ENCODE data around the gene ADGRL2.

ADGRL2 gene

DNA sequence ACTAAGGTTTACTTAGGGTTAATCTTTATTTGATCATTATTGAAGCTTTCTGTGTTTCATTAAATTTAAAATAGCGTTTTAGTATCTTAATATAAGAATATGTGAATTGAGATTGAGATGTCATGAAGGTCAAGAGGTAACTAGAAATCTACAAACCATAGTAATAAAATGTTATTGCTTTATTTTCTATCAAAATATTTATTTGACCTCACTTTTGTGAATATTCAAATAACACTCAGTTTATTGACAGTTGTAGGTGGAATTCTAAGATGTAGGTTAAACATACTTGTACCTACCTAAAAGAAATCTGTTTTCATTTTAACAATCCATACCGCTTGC, 5.7 kb downstream of the ADGRL2 start:
- no peak for DNase-seq (ENCODE audit: low read depth, low spot score)
- Histone ChIP-seq H3K36me3 (ENCODE audit: control insufficient read depth, insufficient read depth, low read length) (no peaks in the 10 kb centered on the region), H3K27me3 (ENCODE audit: control insufficient read depth, insufficient read depth, low read length) (no peaks in the 10 kb centered on the region), H3K4me3 (ENCODE audit: low read length) (no peak overlapping the region), H3K9me3 (ENCODE audit: control insufficient read depth, insufficient read depth, low read length) (no peaks in the 10 kb centered on the region), H3K4me1 (ENCODE audit: control insufficient read depth, insufficient read depth, low read length) (peaks cover 2% of the 10 kb centered on the region; the same call in 1 of the 2 replicates), H3K27ac (ENCODE audit: low read length) (no peak overlapping the region)
- 100% methylated on average over 1 of the region's 2 CpGs for WGBS (ENCODE audit: insufficient coverage, insufficient read length)

GRCh38 chr1:81808760-81809159, 8.0 kb downstream of the ADGRL2 start:
- no peak overlapping the region for H3K4me3 ChIP-seq (ENCODE audit: low read length)
- H3K27ac ChIP-seq (ENCODE audit: low read length): no peak overlapping the region
- peaks cover 2% of the 10 kb centered on the region; the same call in 1 of the 2 replicates for H3K4me1 ChIP-seq (ENCODE audit: control insufficient read depth, insufficient read depth, low read length)
- no peaks in the 10 kb centered on the region for H3K27me3 ChIP-seq (ENCODE audit: control insufficient read depth, insufficient read depth, low read length)
- no peaks in the 10 kb centered on the region for H3K9me3 ChIP-seq (ENCODE audit: control insufficient read depth, insufficient read depth, low read length)
- H3K36me3 ChIP-seq (ENCODE audit: control insufficient read depth, insufficient read depth, low read length): no peaks in the 10 kb centered on the region
- WGBS (ENCODE audit: insufficient coverage, insufficient read length): no CpG with 5 or more reads among the region's 7 CpGs
- no peak for DNase-seq (ENCODE audit: low read depth, low spot score)

- Histone ChIP-seq H3K27me3 (ENCODE audit: control insufficient read depth, insufficient read depth, low read length) (no peaks in the 10 kb centered on the region), H3K4me1 (ENCODE audit: control insufficient read depth, insufficient read depth, low read length) (peaks cover 2% of the 10 kb centered on the region; the same call in 1 of the 2 replicates)
- WGBS (ENCODE audit: insufficient coverage, insufficient read length): no CpG with 5 or more reads among the region's 1 CpG
Measured at GRCh38 chr1:81809808-81810207, 9.1 kb downstream of the ADGRL2 start.

DNA sequence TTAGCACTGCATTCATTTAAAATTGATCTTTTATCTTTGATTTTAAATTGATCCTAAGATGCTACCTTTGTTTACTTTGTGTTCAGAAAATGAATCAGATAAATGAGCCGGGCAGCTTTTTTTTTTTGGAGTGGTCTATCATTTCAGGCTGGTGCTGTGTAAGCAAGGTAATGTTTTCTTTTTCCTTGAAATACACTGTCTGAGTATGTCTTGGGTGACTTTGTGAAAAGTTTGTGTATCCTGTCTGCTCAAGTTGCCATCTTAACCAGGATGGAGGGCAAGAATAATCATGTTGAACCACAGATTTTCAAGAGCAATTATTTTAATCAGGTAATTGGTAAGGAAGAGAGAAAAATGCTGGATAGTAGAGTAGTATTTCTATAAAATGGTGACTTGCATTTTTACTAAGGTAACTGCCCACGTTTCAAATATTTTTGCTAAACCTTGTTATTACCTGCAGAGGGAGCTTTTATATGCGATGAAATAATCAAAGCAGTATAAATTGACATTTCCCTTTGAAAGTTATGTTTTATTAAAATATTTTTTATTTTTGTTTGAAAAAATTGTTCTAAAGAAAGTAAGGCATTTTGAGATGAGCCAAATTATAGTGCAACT, 11.1 kb downstream of the ADGRL2 start:
- Histone ChIP-seq H3K27me3 (ENCODE audit: control insufficient read depth, insufficient read depth, low read length) (no peaks in the 10 kb centered on the region), H3K4me3 (ENCODE audit: low read length) (no peak overlapping the region), H3K27ac (ENCODE audit: low read length) (no peak overlapping the region), H3K4me1 (ENCODE audit: control insufficient read depth, insufficient read depth, low read length) (peaks cover 2% of the 10 kb centered on the region; the same call in 1 of the 2 replicates), H3K9me3 (ENCODE audit: control insufficient read depth, insufficient read depth, low read length) (no peaks in the 10 kb centered on the region), H3K36me3 (ENCODE audit: control insufficient read depth, insufficient read depth, low read length) (no peaks in the 10 kb centered on the region)
- DNase-seq (ENCODE audit: low read depth, low spot score): no peak
- WGBS (ENCODE audit: insufficient coverage, insufficient read length): no CpG with 5 or more reads among the region's 3 CpGs

More at GRCh38 chr1:81809808-81810207, 9.1 kb downstream of the ADGRL2 start:
- Histone ChIP-seq H3K4me3 (ENCODE audit: low read length) (no peak overlapping the region), H3K9me3 (ENCODE audit: control insufficient read depth, insufficient read depth, low read length) (no peaks in the 10 kb centered on the region), H3K36me3 (ENCODE audit: control insufficient read depth, insufficient read depth, low read length) (no peaks in the 10 kb centered on the region), H3K27ac (ENCODE audit: low read length) (no peak overlapping the region)
- no peak for DNase-seq (ENCODE audit: low read depth, low spot score)

- H3K4me3 ChIP-seq (ENCODE audit: low read length): no peak overlapping the region
- no peaks in the 10 kb centered on the region for H3K36me3 ChIP-seq (ENCODE audit: control insufficient read depth, insufficient read depth, low read length)
- peaks cover 2% of the 10 kb centered on the region for H3K4me1 ChIP-seq (ENCODE audit: control insufficient read depth, insufficient read depth, low read length)
- no peaks in the 10 kb centered on the region for H3K9me3 ChIP-seq (ENCODE audit: control insufficient read depth, insufficient read depth, low read length)
- WGBS (ENCODE audit: insufficient coverage, insufficient read length): no CpG with 5 or more reads among the region's 4 CpGs
- no peak overlapping the region for H3K27ac ChIP-seq (ENCODE audit: low read length)
- H3K27me3 ChIP-seq (ENCODE audit: control insufficient read depth, insufficient read depth, low read length): no peaks in the 10 kb centered on the region
- DNase-seq (ENCODE audit: low read depth, low spot score): no peak
Measured at GRCh38 chr1:81812712-81813111, 12.0 kb downstream of the ADGRL2 start.

- no peak for DNase-seq (ENCODE audit: low read depth, low spot score)
- H3K27me3 ChIP-seq (ENCODE audit: control insufficient read depth, insufficient read depth, low read length): no peaks in the 10 kb centered on the region
- no peaks in the 10 kb centered on the region for H3K9me3 ChIP-seq (ENCODE audit: control insufficient read depth, insufficient read depth, low read length)
- no peak overlapping the region for H3K4me3 ChIP-seq (ENCODE audit: low read length)
- peaks cover 2% of the 10 kb centered on the region for H3K4me1 ChIP-seq (ENCODE audit: control insufficient read depth, insufficient read depth, low read length)
- no CpG with 5 or more reads among the region's 2 CpGs for WGBS (ENCODE audit: insufficient coverage, insufficient read length)
- H3K36me3 ChIP-seq (ENCODE audit: control insufficient read depth, insufficient read depth, low read length): no peaks in the 10 kb centered on the region
- H3K27ac ChIP-seq (ENCODE audit: low read length): no peak overlapping the region
Measured at GRCh38 chr1:81813691-81814090, 13.0 kb downstream of the ADGRL2 start.

GRCh38 chr1:81819613-81820012, 18.9 kb downstream of the ADGRL2 start:
- no CpG with 5 or more reads among the region's 4 CpGs for WGBS (ENCODE audit: insufficient coverage, insufficient read length)
- H3K27ac ChIP-seq (ENCODE audit: low read length): no peak overlapping the region
- DNase-seq (ENCODE audit: low read depth, low spot score): no peak
- H3K9me3 ChIP-seq (ENCODE audit: control insufficient read depth, insufficient read depth, low read length): no peaks in the 10 kb centered on the region
- no peaks in the 10 kb centered on the region for H3K36me3 ChIP-seq (ENCODE audit: control insufficient read depth, insufficient read depth, low read length)
- no peaks in the 10 kb centered on the region for H3K27me3 ChIP-seq (ENCODE audit: control insufficient read depth, insufficient read depth, low read length)
- no peaks in the 10 kb centered on the region; the same call in none of the 2 replicates for H3K4me1 ChIP-seq (ENCODE audit: control insufficient read depth, insufficient read depth, low read length)
- no peak overlapping the region for H3K4me3 ChIP-seq (ENCODE audit: low read length)

DNA sequence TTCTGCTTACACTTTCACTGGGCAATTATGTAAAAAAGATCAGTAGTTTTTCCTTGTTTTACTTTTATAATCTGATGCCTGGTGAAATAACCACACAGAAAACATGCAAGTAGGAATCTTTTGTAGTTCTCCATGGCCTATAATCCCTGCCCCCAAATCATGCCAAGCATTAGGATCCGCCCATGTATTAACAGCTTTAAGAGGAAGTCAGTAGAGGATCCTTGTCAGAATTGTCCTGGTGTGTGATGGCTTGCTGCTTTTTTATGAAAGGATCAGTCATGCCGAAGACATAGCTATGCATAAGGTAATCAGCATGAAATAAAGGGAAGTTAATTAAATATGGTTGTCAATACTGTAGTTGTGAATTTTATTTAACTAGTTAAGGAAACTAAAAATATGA, 20.0 kb downstream of the ADGRL2 start:
- H3K9me3 ChIP-seq (ENCODE audit: control insufficient read depth, insufficient read depth, low read length): no peaks in the 10 kb centered on the region
- no peaks in the 10 kb centered on the region for H3K27me3 ChIP-seq (ENCODE audit: control insufficient read depth, insufficient read depth, low read length)
- no peak overlapping the region for H3K4me3 ChIP-seq (ENCODE audit: low read length)
- H3K4me1 ChIP-seq (ENCODE audit: control insufficient read depth, insufficient read depth, low read length): peaks cover 2% of the 10 kb centered on the region
- DNase-seq (ENCODE audit: low read depth, low spot score): no peak
- no peak overlapping the region for H3K27ac ChIP-seq (ENCODE audit: low read length)
- no peaks in the 10 kb centered on the region for H3K36me3 ChIP-seq (ENCODE audit: control insufficient read depth, insufficient read depth, low read length)
- no CpG with 5 or more reads among the region's 2 CpGs for WGBS (ENCODE audit: insufficient coverage, insufficient read length)

DNA sequence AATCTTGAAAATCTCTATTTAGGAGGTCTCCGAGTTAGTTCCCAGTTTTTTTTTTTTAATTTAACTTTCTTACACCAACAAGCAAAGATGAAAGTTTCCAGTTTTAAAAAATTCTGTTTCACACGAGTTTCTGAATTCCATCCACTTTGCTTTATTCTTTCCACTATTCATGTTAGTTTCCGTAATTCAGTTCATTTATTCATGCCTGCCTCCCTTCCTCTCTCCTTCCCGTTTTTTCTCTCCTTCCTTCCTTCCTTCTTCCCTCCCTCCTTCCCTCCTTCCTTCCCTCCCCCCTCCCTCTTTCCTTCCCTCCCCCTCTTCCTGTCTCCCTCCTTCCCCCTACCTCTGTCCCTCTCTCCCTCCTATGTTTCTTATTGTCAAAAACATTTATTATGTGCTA, 22.3 kb downstream of the ADGRL2 start:
- Histone ChIP-seq H3K36me3 (ENCODE audit: control insufficient read depth, insufficient read depth, low read length) (no peaks in the 10 kb centered on the region), H3K4me1 (ENCODE audit: control insufficient read depth, insufficient read depth, low read length) (peaks cover 2% of the 10 kb centered on the region; the same call in 1 of the 2 replicates), H3K4me3 (ENCODE audit: low read length) (no peak overlapping the region), H3K27ac (ENCODE audit: low read length) (no peak overlapping the region), H3K9me3 (ENCODE audit: control insufficient read depth, insufficient read depth, low read length) (no peaks in the 10 kb centered on the region), H3K27me3 (ENCODE audit: control insufficient read depth, insufficient read depth, low read length) (no peaks in the 10 kb centered on the region; the same call in 1 of the 2 replicates)
- no CpG with 5 or more reads among the region's 4 CpGs for WGBS (ENCODE audit: insufficient coverage, insufficient read length)
- no peak for DNase-seq (ENCODE audit: low read depth, low spot score)

GRCh38 chr1:81824759-81825158, 24.0 kb downstream of the ADGRL2 start:
- Histone ChIP-seq H3K27ac (ENCODE audit: low read length) (no peak overlapping the region), H3K9me3 (ENCODE audit: control insufficient read depth, insufficient read depth, low read length) (no peaks in the 10 kb centered on the region), H3K4me1 (ENCODE audit: control insufficient read depth, insufficient read depth, low read length) (peaks cover 2% of the 10 kb centered on the region; the same call in 1 of the 2 replicates), H3K27me3 (ENCODE audit: control insufficient read depth, insufficient read depth, low read length) (no peaks in the 10 kb centered on the region; the same call in 1 of the 2 replicates), H3K4me3 (ENCODE audit: low read length) (no peak overlapping the region), H3K36me3 (ENCODE audit: control insufficient read depth, insufficient read depth, low read length) (no peaks in the 10 kb centered on the region)
- no CpG with 5 or more reads among the region's 4 CpGs for WGBS (ENCODE audit: insufficient coverage, insufficient read length)
- DNase-seq (ENCODE audit: low read depth, low spot score): no peak

GRCh38 chr1:81827942-81828341, 27.2 kb downstream of the ADGRL2 start:
- WGBS (ENCODE audit: insufficient coverage, insufficient read length): no CpG with 5 or more reads among the region's 1 CpG
- no peak for DNase-seq (ENCODE audit: low read depth, low spot score)
- Histone ChIP-seq H3K9me3 (ENCODE audit: control insufficient read depth, insufficient read depth, low read length) (no peaks in the 10 kb centered on the region), H3K4me3 (ENCODE audit: low read length) (no peak overlapping the region), H3K4me1 (ENCODE audit: control insufficient read depth, insufficient read depth, low read length) (peaks cover 2% of the 10 kb centered on the region; the same call in 1 of the 2 replicates), H3K27ac (ENCODE audit: low read length) (no peak overlapping the region), H3K27me3 (ENCODE audit: control insufficient read depth, insufficient read depth, low read length) (no peaks in the 10 kb centered on the region; the same call in 1 of the 2 replicates), H3K36me3 (ENCODE audit: control insufficient read depth, insufficient read depth, low read length) (no peaks in the 10 kb centered on the region)
